ENCODE results near the gene PFDN2.

The PFDN2 gene

DNA sequence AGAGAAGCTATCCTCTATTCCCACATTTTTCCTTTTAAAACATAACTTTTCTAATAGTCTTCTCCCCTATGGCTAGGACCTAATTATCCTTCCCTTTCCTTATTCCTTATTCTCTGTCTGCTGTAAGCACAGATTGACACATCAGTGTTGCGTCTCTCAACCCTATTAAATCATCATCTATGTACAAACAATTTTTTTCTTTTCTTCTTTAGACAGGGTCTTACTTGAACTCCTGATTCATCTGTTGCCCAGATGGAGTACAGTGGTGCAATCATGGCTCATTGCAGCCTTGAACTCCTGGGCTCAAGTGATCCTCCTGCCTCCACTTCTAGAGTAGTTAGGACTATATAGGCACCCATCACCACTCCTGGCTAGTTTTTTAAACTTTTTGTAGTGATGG, 11.4 kb downstream of the PFDN2 start:
- Histone ChIP-seq H3K27me3 (ENCODE audit: control insufficient read depth in 2 of 2, insufficient read depth in 2 of 2, low read length in 2 of 2) (no peaks in the 10 kb centered on the region), H3K9ac (ENCODE audit: low read depth in 1 of 2, low read length in 2 of 2) (no peak overlapping the region), H3K36me3 (ENCODE audit: control insufficient read depth in 2 of 2, insufficient read depth in 2 of 2, low read length in 2 of 2) (peaks cover 3 to 22% of the 10 kb centered on the region in 2 donors), H3K4me3 (ENCODE audit: low read length in 2 of 2) (no peak overlapping the region), H3K27ac (ENCODE audit: low read depth in 2 of 2, low read length in 2 of 2) (no peak overlapping the region), H3K9me3 (ENCODE audit: control insufficient read depth in 2 of 2, low read length in 2 of 2) (no peaks in the 10 kb centered on the region), H3K4me1 (ENCODE audit: control insufficient read depth in 2 of 2, insufficient read depth in 2 of 2, low read length in 2 of 2) (no peaks in the 10 kb centered on the region)

DNA sequence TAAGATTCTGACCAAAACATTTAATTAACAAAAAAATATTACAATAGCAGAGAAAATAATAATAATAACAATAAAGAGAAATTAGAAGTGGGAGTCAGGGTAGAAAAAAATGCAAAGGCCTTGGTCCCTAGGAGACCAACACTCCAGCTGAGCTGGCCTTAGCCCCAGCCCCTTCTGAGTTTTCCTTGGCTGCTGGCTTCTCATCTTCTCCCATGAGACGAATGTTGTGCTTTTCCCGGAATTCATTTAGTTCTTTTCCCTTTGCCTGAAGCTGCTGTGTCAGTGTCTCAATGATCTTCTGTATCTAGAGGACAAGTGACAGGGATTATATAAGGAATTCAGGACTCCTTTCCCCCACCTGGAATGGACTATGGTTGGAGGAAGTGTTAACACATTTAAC, 17.3 kb downstream of the PFDN2 start:
- H3K4me3 ChIP-seq (ENCODE audit: low read length in 2 of 2): no peak overlapping the region
- peaks cover 6 to 17% of the 10 kb centered on the region in 2 donors for H3K36me3 ChIP-seq (ENCODE audit: control insufficient read depth in 2 of 2, insufficient read depth in 2 of 2, low read length in 2 of 2)
- no peak overlapping the region for H3K9ac ChIP-seq (ENCODE audit: low read depth in 1 of 2, low read length in 2 of 2)
- no peaks in the 10 kb centered on the region for H3K27me3 ChIP-seq (ENCODE audit: control insufficient read depth in 2 of 2, insufficient read depth in 2 of 2, low read length in 2 of 2)
- H3K27ac ChIP-seq (ENCODE audit: low read depth in 2 of 2, low read length in 2 of 2): no peak overlapping the region
- H3K4me1 ChIP-seq (ENCODE audit: control insufficient read depth in 2 of 2, insufficient read depth in 2 of 2, low read length in 2 of 2): peaks cover 13 to 17% of the 10 kb centered on the region in 2 donors
- no peaks in the 10 kb centered on the region for H3K9me3 ChIP-seq (ENCODE audit: control insufficient read depth in 2 of 2, low read length in 2 of 2)

- Histone ChIP-seq H3K4me1 (ENCODE audit: control insufficient read depth in 2 of 2, insufficient read depth in 2 of 2, low read length in 2 of 2) (peaks cover 13 to 17% of the 10 kb centered on the region in 2 donors), H3K4me3 (ENCODE audit: low read length in 2 of 2) (peak overlapping the region; percentile 91 to 95), H3K27ac (ENCODE audit: low read depth in 2 of 2, low read length in 2 of 2) (no peak overlapping the region), H3K36me3 (ENCODE audit: control insufficient read depth in 2 of 2, insufficient read depth in 2 of 2, low read length in 2 of 2) (peaks cover 6 to 17% of the 10 kb centered on the region in 2 donors), H3K27me3 (ENCODE audit: control insufficient read depth in 2 of 2, insufficient read depth in 2 of 2, low read length in 2 of 2) (no peaks in the 10 kb centered on the region), H3K9ac (ENCODE audit: low read depth in 1 of 2, low read length in 2 of 2) (peak overlapping the region in 1 of 2 donors; percentile 90), H3K9me3 (ENCODE audit: control insufficient read depth in 2 of 2, low read length in 2 of 2) (no peaks in the 10 kb centered on the region)
Observed at GRCh38 chr1:161099090-161099802, 18.6 kb downstream of the PFDN2 start.

DNA sequence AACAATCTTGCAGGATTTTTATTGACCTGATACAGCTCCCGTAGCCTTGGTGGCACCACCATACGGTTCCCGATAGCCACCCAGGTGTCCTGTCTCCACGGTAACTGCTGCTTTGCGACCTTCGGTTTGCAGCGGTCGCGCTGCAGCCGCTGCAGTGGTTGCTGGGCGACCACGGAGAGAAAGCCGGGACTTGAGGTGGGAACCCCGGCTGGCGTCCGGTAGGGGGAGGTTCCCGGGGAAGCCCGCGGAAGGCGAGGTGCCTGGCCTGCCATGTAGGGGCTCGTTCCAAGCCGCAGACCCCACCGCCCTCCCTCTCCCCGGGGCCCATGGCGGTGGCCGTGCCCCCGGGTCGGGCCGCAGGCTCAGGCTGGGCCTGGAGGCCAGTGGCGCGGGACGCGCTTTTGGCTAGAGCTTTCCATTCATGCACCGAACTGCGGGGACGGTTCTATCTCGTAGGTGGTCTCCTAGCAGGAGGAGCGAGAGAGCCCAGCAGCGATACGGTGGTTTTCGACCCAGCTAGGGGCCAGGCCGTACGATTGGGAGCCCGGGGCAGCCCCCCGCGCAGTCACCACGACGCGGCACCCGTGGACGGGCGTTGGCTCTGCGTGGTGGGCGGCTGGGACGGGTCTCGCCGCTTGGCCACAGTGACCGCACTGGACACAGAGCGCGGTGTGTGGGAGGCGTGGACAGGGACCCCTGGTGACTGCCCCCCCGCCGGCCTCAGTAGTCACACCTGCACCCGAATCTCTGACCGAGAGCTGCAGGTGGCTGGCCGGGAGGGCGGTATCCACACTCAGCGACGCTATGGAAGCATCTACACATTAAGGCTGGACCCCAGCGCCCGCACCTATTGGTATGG, 19.4 kb downstream of the PFDN2 start, which contains the start of gene KLHDC9:
Gene KLHDC9 (plus strand): TSS at position 152 of the 859 bp plus-strand sequence. CDS start 175 bp downstream, at position 327.
- Histone ChIP-seq H3K9ac (ENCODE audit: low read depth in 1 of 2, low read length in 2 of 2) (peak within 1 kb of the TSS; percentile 73 to 90), H3K4me3 (ENCODE audit: low read length in 2 of 2) (peak within 1 kb of the TSS; percentile 91 to 95), H3K27me3 (ENCODE audit: control insufficient read depth in 2 of 2, insufficient read depth in 2 of 2, low read length in 2 of 2) (no peaks in the 10 kb centered on the region), H3K36me3 (ENCODE audit: control insufficient read depth in 2 of 2, insufficient read depth in 2 of 2, low read length in 2 of 2) (peaks cover 6 to 17% of the 10 kb centered on the region in 2 donors), H3K27ac (ENCODE audit: low read depth in 2 of 2, low read length in 2 of 2) (peak within 1 kb of the TSS; percentile 67 to 77), H3K9me3 (ENCODE audit: control insufficient read depth in 2 of 2, low read length in 2 of 2) (no peaks in the 10 kb centered on the region), H3K4me1 (ENCODE audit: control insufficient read depth in 2 of 2, insufficient read depth in 2 of 2, low read length in 2 of 2) (peaks cover 13 to 17% of the 10 kb centered on the region in 2 donors)

GRCh38 chr1:161096530-161096929, 21.3 kb downstream of the PFDN2 start:
- no peak overlapping the region for H3K4me3 ChIP-seq (ENCODE audit: low read length in 2 of 2)
- no peaks in the 10 kb centered on the region for H3K27me3 ChIP-seq (ENCODE audit: control insufficient read depth in 2 of 2, insufficient read depth in 2 of 2, low read length in 2 of 2)
- H3K9ac ChIP-seq (ENCODE audit: low read depth in 1 of 2, low read length in 2 of 2): no peak overlapping the region
- H3K9me3 ChIP-seq (ENCODE audit: control insufficient read depth in 2 of 2, low read length in 2 of 2): no peaks in the 10 kb centered on the region
- peaks cover 4 to 10% of the 10 kb centered on the region in 2 donors for H3K36me3 ChIP-seq (ENCODE audit: control insufficient read depth in 2 of 2, insufficient read depth in 2 of 2, low read length in 2 of 2)
- peaks cover 13 to 17% of the 10 kb centered on the region in 2 donors for H3K4me1 ChIP-seq (ENCODE audit: control insufficient read depth in 2 of 2, insufficient read depth in 2 of 2, low read length in 2 of 2)
- H3K27ac ChIP-seq (ENCODE audit: low read depth in 2 of 2, low read length in 2 of 2): no peak overlapping the region

- Histone ChIP-seq H3K36me3 (ENCODE audit: control insufficient read depth in 2 of 2, insufficient read depth in 2 of 2, low read length in 2 of 2) (peaks cover 3 to 6% of the 10 kb centered on the region in 2 donors), H3K27me3 (ENCODE audit: control insufficient read depth in 2 of 2, insufficient read depth in 2 of 2, low read length in 2 of 2) (no peaks in the 10 kb centered on the region), H3K4me3 (ENCODE audit: low read length in 2 of 2) (no peak overlapping the region), H3K4me1 (ENCODE audit: control insufficient read depth in 2 of 2, insufficient read depth in 2 of 2, low read length in 2 of 2) (peaks cover 13 to 17% of the 10 kb centered on the region in 2 donors), H3K27ac (ENCODE audit: low read depth in 2 of 2, low read length in 2 of 2) (no peak overlapping the region), H3K9me3 (ENCODE audit: control insufficient read depth in 2 of 2, low read length in 2 of 2) (no peaks in the 10 kb centered on the region), H3K9ac (ENCODE audit: low read depth in 1 of 2, low read length in 2 of 2) (no peak overlapping the region)
Observed at GRCh38 chr1:161096015-161096414, 21.8 kb downstream of the PFDN2 start.

DNA sequence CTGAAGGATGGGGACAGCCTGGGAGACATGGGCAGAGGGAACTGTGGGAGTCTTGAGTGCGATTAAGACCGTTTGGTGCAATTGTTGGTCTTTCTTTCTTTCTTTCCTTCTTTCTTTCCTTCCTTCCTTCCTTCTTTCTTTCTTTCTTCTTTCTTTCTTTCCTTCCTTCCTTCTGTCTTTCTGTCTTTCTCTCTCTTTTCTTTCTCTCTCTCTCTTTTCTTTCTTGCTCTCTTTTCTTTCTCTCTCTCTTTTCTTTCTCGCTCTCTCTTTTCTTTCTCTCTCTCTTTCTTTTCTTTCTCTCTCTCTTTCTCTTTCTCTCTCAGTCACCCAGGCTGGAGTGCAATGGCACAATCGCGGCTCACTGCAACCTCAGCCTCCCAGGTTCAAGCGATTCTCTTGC, 22.6 kb downstream of the PFDN2 start:
- Histone ChIP-seq H3K4me3 (ENCODE audit: low read length in 2 of 2) (no peak overlapping the region), H3K4me1 (ENCODE audit: control insufficient read depth in 2 of 2, insufficient read depth in 2 of 2, low read length in 2 of 2) (peaks cover 13 to 17% of the 10 kb centered on the region in 2 donors), H3K9me3 (ENCODE audit: control insufficient read depth in 2 of 2, low read length in 2 of 2) (no peaks in the 10 kb centered on the region), H3K36me3 (ENCODE audit: control insufficient read depth in 2 of 2, insufficient read depth in 2 of 2, low read length in 2 of 2) (peaks cover 0 to 3% of the 10 kb centered on the region in 2 donors), H3K27ac (ENCODE audit: low read depth in 2 of 2, low read length in 2 of 2) (no peak overlapping the region), H3K27me3 (ENCODE audit: control insufficient read depth in 2 of 2, insufficient read depth in 2 of 2, low read length in 2 of 2) (no peaks in the 10 kb centered on the region), H3K9ac (ENCODE audit: low read depth in 1 of 2, low read length in 2 of 2) (no peak overlapping the region)

- Histone ChIP-seq H3K9me3 (ENCODE audit: control insufficient read depth in 2 of 2, low read length in 2 of 2) (no peaks in the 10 kb centered on the region), H3K4me1 (ENCODE audit: control insufficient read depth in 2 of 2, insufficient read depth in 2 of 2, low read length in 2 of 2) (peaks cover 13 to 20% of the 10 kb centered on the region in 2 donors), H3K9ac (ENCODE audit: low read depth in 1 of 2, low read length in 2 of 2) (no peak overlapping the region), H3K4me3 (ENCODE audit: low read length in 2 of 2) (no peak overlapping the region), H3K36me3 (ENCODE audit: control insufficient read depth in 2 of 2, insufficient read depth in 2 of 2, low read length in 2 of 2) (no peaks in the 10 kb centered on the region), H3K27ac (ENCODE audit: low read depth in 2 of 2, low read length in 2 of 2) (no peak overlapping the region), H3K27me3 (ENCODE audit: control insufficient read depth in 2 of 2, insufficient read depth in 2 of 2, low read length in 2 of 2) (no peaks in the 10 kb centered on the region)
Observed at GRCh38 chr1:161094481-161094880, 23.4 kb downstream of the PFDN2 start.

DNA sequence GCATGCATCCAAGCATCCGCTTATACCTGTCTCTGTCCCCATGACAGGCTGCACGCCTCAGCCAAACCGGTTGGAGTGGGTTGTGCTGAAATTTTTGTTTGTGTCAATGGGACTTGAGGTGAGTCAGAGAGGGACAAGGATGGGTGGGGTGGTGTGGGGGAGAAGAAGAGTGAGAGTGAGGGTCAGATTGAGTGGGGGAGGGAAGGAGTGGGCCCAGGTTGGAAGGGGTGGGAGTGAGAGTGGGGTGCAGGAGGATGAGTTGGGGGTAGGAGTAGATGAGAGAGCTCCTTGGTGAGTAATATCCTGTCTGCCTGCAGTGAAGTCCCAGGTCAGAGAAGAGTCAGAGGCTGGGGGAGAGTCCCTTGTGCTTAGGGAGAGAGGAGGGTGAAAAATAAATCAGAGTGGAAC, 25.2 kb downstream of the PFDN2 start:
- H3K27ac ChIP-seq (ENCODE audit: low read depth in 2 of 2, low read length in 2 of 2): no peak overlapping the region
- H3K36me3 ChIP-seq (ENCODE audit: control insufficient read depth in 2 of 2, insufficient read depth in 2 of 2, low read length in 2 of 2): no peaks in the 10 kb centered on the region
- H3K4me3 ChIP-seq (ENCODE audit: low read length in 2 of 2): no peak overlapping the region
- H3K9me3 ChIP-seq (ENCODE audit: control insufficient read depth in 2 of 2, low read length in 2 of 2): no peaks in the 10 kb centered on the region
- H3K9ac ChIP-seq (ENCODE audit: low read depth in 1 of 2, low read length in 2 of 2): no peak overlapping the region
- no peaks in the 10 kb centered on the region for H3K27me3 ChIP-seq (ENCODE audit: control insufficient read depth in 2 of 2, insufficient read depth in 2 of 2, low read length in 2 of 2)
- peaks cover 7 to 20% of the 10 kb centered on the region in 2 donors for H3K4me1 ChIP-seq (ENCODE audit: control insufficient read depth in 2 of 2, insufficient read depth in 2 of 2, low read length in 2 of 2)

Measured in mucosa of rectum (tissue), 2 donors.